ENCODE results near the gene RUFY2.

DNA sequence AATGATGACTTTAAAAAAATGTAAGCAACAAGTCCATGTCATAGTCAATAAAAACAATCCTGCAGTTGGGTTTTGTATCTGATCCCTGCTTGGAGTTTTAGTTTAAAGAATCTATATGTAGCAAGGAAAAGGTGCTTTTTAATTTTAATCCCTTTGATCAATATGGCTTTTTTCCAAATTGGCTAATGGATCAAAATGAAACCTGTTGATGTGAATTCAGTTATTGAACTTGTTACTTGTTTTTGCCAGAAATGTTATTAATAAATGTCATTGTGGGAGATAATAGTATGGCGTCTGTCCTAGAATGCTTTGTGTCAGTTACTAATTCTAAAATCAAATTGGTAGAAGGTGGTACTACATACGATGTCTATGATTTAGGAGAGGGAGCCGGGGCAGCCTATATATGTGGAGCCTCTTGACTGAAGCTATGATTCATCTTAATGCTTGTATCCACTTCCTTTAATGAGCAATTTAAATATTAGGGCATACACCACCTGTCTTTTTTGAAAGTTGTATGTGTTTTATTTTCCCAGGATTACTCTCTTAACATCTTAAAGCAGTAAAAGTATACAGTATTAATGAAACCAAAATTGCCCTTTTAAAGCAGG lies 64.1 kb downstream of the RUFY2 start:
- no peak for TF ChIP-seq POLR2A (IDR thresholded peaks at IDR 0.05)
- TF ChIP-seq, protein P1, sequence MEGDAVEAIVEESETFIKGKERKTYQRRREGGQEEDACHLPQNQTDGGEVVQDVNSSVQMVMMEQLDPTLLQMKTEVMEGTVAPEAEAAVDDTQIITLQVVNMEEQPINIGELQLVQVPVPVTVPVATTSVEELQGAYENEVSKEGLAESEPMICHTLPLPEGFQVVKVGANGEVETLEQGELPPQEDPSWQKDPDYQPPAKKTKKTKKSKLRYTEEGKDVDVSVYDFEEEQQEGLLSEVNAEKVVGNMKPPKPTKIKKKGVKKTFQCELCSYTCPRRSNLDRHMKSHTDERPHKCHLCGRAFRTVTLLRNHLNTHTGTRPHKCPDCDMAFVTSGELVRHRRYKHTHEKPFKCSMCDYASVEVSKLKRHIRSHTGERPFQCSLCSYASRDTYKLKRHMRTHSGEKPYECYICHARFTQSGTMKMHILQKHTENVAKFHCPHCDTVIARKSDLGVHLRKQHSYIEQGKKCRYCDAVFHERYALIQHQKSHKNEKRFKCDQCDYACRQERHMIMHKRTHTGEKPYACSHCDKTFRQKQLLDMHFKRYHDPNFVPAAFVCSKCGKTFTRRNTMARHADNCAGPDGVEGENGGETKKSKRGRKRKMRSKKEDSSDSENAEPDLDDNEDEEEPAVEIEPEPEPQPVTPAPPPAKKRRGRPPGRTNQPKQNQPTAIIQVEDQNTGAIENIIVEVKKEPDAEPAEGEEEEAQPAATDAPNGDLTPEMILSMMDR (IDR thresholded peaks at IDR 0.05): no peak

Data from Peyer's patch (tissue), 4 donors.